HG03045 (cell line): Measurements from ENCODE around the gene CDV3.

ENCODE experiments used
- ATAC-seq: cut with Tn5 transposase; IDR thresholded peaks from one replicate; pipeline ENCODE4 v1.9.1; 2021; ENCODE audit warnings: mild to moderate bottlenecking, moderate library complexity; ENCODE audit not compliant: unreplicated experiment

The CDV3 gene

GRCh38 chr3:133563816-133564215 lies 9.7 kb upstream of the CDV3 start:
- ATAC-seq: no peak

GRCh38 chr3:133568294-133569014 lies 5.0 kb upstream of the CDV3 start:
- no peak for ATAC-seq

- no peak for ATAC-seq
These were observed 3.1 kb upstream of the CDV3 start for GRCh38 chr3:133570139-133570936.

DNA sequence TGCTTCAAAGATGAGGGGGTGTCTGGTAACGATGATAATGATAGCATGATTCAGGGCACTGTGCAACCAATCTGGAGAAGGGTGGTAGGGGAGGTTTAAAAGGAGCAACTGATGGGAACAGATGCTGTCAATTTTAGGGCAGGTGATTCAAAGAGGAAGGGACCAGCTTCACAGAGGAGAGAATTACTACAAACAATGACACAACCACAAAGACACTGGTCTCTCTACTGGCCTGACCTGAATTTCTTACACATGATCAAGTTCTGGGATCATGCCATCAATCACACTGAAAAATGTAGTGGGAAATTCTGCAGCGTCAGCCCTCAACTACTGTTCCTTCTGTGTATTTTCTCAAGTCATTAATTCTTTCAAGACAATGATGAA lies 2.6 kb upstream of the CDV3 start:
- no peak for ATAC-seq

DNA sequence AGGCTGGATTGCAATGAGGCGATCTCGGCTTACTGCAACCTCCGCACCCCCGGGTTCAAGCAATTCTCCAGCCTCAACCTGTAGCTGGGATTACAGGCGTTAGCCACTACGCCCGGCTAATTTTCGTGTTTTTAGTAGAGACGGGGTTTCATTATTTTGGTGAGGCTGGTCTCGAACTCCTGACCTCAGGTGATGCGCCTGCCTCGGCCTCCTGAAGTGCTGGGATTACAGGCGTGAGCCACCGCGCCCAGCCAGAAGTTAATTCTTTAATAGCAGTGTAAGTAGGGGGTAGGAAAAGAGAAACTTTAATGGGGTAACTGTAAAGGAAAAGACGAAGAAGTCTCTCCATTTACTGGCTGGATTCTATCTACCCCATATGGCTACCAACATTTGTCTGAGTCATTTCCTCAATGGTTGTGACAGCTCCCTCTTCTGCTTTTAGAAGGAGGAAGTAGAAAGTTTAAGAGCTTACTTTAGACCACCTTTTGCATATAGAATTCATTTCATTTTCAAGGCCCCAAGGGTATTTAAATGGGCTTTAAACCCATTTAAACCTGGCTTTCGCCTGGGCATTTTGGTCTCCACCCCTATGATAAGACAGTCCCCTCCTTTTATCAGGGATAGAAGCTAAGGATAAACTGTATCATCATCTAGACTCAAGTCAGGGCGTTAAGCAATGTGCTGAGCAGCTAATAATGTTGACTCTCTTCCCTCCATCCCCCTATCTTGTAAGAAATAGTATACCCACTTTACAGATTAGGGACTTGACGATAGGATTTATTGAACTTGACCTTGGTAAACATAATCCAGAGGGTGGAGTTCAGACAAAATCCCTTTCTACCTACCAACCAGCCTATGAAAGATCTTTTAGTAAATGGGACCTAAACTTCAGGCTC lies 1.1 kb upstream of the CDV3 start:
- no peak for ATAC-seq

GRCh38 chr3:133573054-133573628 lies 345 bp upstream of the CDV3 start:
- peak; percentile 74 for ATAC-seq

DNA sequence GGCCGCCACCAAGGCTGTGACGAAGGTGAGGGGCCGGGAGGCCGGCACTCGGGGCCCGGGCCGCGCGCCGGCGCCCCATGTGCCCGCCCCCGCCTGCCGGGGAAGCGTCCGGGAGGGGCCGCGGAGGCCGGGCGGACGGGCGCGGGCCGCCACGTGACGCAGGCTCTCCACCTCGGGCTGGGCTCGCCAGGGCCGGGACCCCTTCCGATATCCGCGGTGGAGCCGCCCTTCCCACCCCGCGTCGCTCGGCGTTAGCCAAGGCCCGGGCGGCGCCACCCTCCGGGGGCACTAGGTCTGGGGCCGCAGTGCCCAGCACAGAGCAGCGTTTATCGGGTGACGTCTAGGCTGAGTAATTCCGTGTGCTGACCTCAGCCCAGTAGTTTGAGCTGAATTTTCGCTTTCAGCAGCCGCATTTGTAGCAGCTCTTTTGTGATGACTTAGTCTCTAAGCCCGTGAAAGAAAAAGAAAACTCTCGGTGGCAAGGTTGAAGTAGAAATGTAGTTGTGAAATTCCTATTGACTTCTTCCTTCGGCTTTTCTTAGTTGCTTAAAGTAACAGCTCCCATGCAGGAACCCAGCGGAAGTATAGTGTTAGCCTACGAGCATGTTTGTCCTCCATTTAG lies 885 bp downstream of the CDV3 start:
- ATAC-seq: peak; percentile 37

- no peak for ATAC-seq
These were observed 1.6 kb downstream of the CDV3 start for GRCh38 chr3:133575086-133575485.

- ATAC-seq: no peak
These were observed 2.7 kb downstream of the CDV3 start for GRCh38 chr3:133576169-133576568.

- ATAC-seq: no peak
These were observed 5.2 kb downstream of the CDV3 start for GRCh38 chr3:133578548-133579191.

- no peak for ATAC-seq
These were observed 9.9 kb downstream of the CDV3 start for GRCh38 chr3:133583396-133583795.

GRCh38 chr3:133588035-133588434 lies 14.5 kb downstream of the CDV3 start:
- ATAC-seq: no peak

GRCh38 chr3:133588784-133589465 lies 15.4 kb downstream of the CDV3 start:
- ATAC-seq: no peak

DNA sequence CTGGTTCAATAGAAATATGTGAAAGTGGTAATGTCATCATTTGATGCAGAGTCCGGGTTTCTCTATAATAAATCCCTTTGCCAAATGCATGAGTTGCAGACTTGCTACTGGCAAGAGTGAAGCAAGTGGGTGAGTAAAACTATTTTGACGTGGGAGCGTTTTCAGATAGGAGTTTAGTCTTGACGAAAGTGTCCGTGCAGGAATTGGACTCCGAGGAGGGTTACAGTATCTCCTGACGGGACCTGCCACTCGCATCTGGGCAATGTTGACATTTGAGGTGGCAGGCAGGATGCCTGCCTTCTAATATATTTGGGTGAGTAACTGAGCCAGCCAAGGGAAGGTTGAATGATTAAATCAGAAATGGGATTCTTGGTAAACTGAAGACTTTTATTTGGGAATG lies 16.0 kb downstream of the CDV3 start:
- ATAC-seq: no peak

DNA sequence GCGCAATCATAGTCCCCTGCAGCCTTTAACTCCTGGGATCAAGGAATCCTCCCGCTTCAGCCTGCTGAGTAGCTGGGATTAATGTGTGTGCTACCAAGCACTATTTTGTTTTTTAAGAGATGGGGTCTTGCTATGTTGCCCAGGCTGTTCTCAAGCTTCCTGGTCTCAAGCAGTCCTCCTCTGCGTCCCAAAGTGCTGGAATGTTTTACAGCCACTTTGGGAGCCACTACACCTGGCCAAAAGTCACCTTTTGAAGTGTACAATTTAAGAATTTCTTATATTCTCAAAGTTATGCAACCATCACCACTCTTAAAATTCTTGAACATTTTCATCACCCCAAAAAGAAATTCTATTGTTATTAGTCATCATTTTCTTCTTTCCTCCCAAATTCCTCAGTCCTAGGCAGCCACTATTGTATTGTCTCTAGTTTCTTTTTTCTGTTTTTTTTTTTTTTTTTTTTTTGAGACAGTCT lies 17.8 kb downstream of the CDV3 start:
- ATAC-seq: no peak

DNA sequence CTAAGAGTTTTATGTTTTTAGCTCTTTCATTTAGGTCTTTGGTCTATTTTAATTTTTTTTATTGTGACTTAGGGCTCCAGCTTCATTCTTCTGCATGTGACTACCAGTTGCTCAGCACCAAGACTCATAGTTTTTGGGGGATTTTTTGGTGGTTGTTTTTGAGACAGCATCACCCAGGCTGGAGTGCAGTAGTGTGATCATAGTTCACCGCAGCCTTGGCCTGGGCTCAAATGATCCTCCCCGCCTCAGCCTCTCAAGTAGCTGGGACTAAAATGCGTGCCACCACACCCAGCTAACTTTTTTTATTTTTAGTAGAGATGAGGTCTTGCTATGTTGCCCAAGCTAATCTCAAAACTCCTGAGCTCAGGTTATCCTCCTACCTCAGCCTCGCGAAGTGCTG lies 19.4 kb downstream of the CDV3 start:
- ATAC-seq: peak; percentile 40

DNA sequence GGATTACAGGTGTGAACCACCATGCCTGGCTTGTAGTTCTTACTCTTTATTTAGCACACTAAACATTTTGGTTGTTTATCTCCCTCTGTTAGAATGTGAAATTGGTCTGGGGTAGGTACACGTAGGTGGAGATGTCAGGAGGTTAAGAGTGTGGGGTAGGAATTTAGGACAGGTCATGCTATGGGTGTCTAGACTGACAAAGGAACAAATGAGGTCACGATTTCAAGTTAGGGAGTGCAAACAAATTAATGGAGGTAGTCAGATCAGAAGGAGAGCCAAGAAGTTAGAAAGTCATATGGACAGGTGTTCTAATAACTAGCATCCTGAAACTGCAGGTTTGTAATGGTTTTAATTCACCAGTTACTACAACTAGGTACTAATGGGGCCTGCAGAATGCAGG lies 19.8 kb downstream of the CDV3 start:
- ATAC-seq: peak; percentile 14

DNA sequence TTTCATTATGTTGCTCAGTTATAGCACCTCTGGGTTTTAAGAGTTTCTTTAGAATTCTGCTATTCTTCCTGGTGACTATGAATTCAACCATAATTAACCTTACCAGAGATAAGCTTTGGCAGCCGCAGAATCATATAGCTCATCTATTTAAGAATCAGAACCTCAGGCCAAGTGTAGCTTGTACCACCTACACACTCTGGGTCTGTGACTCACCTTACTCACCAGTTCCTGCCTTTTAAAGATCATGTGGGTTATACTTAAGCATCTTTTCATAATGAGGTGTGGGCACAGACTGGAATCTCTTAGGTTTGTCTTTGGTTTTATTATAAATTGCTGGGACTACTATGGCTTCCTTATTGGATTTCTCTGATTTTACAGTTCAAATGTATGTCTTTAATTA lies 21.9 kb downstream of the CDV3 start:
- no peak for ATAC-seq

- ATAC-seq: no peak
These were observed 24.9 kb downstream of the CDV3 start for GRCh38 chr3:133598405-133598804.
